Uterus (tissue), 4 donors: ENCODE data around the gene MEAK7. TPM values are rescaled to one million over a fixed set of nuclear protein-coding genes. Genes with fewer than 3 reads are reported as not detected.

Source experiments
- DNase-seq, 2 donors: peaks; one replicate each; pipeline ENCODE4 v3.0.0-alpha.2; 2019 to 2020
- H3K27ac ChIP-seq, 2 donors: fragments of 200-600 bp; sonication (generic); 1 replicate in 1 of 2; 2 replicates in 1 of 2; pipeline ENCODE4 v1.5.1; 2016 to 2018
- H3K27me3 ChIP-seq, 2 donors: fragments of 200-600 bp; sonication (generic); one replicate each; pipeline ENCODE4 v1.5.1; 2018 to 2019; ENCODE audit warnings: control low read depth in 1 of 2
- H3K36me3 ChIP-seq, 2 donors: fragments of 200-600 bp; sonication (generic); one replicate each; pipeline ENCODE4 v1.5.1; 2019; ENCODE audit warnings: control low read depth in 1 of 2
- H3K4me1 ChIP-seq, 2 donors: fragments of 200-600 bp; sonication (generic); one replicate each; pipeline ENCODE4 v1.5.1; 2018 to 2019; ENCODE audit warnings: control low read depth in 1 of 2
- H3K4me3 ChIP-seq, 2 donors: fragments of 200-600 bp; sonication (generic); 1 replicate in 1 of 2; 2 replicates in 1 of 2; pipeline ENCODE4 v1.5.1; 2018 to 2019; ENCODE audit warnings: mild to moderate bottlenecking in 1 of 2
- H3K9me3 ChIP-seq, 2 donors: fragments of 200-600 bp; sonication (generic); one replicate each; pipeline ENCODE4 v1.5.1; 2019; ENCODE audit warnings: control low read depth in 1 of 2
- CTCF ChIP-seq, 4 experiments: fragments of 200-600 bp in 2 of 4; fragments of 450-650 bp in 2 of 4; sonication (generic) in 2 of 4; IDR thresholded peaks; one replicate each; pipeline ENCODE4 v1.5.1; 2016 to 2019; ENCODE audit warnings: antibody characterized with exemption in 4 of 4, mild to moderate bottlenecking in 2 of 4, moderate library complexity in 1 of 4
- POLR2A ChIP-seq, 2 donors: fragments of 450-650 bp; IDR thresholded peaks; one replicate each; pipeline ENCODE4 v1.6.1; 2016; ENCODE audit warnings: antibody characterized with exemption in 2 of 2, mild to moderate bottlenecking in 1 of 2, moderate library complexity in 1 of 2
- intact Hi-C: fragments of 100-400 bp; cut with DNase I; formaldehyde crosslinking; loops from one replicate; pipeline ENCODE4 v1.15.1; 2023; ENCODE audit warnings: low total_unique reads
- total RNA-seq, 4 donors: library from RNA; depleted of rRNA in 3 of 4; stranded (reverse); fragments of >200 nt in 3 of 4; gene quantifications; one replicate each; pipeline versions ENCODE4 v1.1.0 to v1.2.4, GENCODE V29; 2014 to 2023
- donor health status: DM: yes; HTN: yes; CAD: no.

The MEAK7 gene
- total RNA-seq, 4 donors from 2014 or later, result 11.3 to 26.8 (median 21.4) TPM

- peaks cover 0 to 4% of the 10 kb centered on the region in 2 donors for H3K36me3 ChIP-seq
- no peak overlapping the region for H3K4me3 ChIP-seq
- intact Hi-C loops, result no loop called here
- H3K9me3 ChIP-seq, result peaks cover 0 to 7% of the 10 kb centered on the region in 2 donors
- no peak for TF ChIP-seq POLR2A (IDR thresholded peaks at IDR 0.05)
- no peak for TF ChIP-seq CTCF (IDR thresholded peaks at IDR 0.05)
- H3K27me3 ChIP-seq, result no peaks in the 10 kb centered on the region
- peak in 1 of 2 donors; percentile 3 for DNase-seq
- H3K27ac ChIP-seq, result no peak overlapping the region
- H3K4me1 ChIP-seq, result no peaks in the 10 kb centered on the region
Measured at GRCh38 chr16:84465154-84465553, 39.3 kb downstream of the MEAK7 start.

- Histone ChIP-seq H3K27ac (no peak overlapping the region), H3K4me3 (no peak overlapping the region), H3K9me3 (peaks cover 0 to 7% of the 10 kb centered on the region in 2 donors), H3K27me3 (no peaks in the 10 kb centered on the region), H3K36me3 (peaks cover 0 to 4% of the 10 kb centered on the region in 2 donors), H3K4me1 (no peaks in the 10 kb centered on the region)
- TF ChIP-seq CTCF (IDR thresholded peaks at IDR 0.05) (no peak), POLR2A (IDR thresholded peaks at IDR 0.05) (no peak)
- no peak for DNase-seq
- intact Hi-C loops, result no loop called here
Measured at GRCh38 chr16:84464116-84464515, 40.3 kb downstream of the MEAK7 start.

GRCh38 chr16:84463221-84463620, 41.2 kb downstream of the MEAK7 start:
- intact Hi-C loops, result no loop called here
- Histone ChIP-seq H3K27ac (no peak overlapping the region), H3K4me3 (no peak overlapping the region), H3K27me3 (no peaks in the 10 kb centered on the region), H3K36me3 (peaks cover 0 to 4% of the 10 kb centered on the region in 2 donors), H3K9me3 (peaks cover 0 to 7% of the 10 kb centered on the region in 2 donors), H3K4me1 (no peaks in the 10 kb centered on the region)
- TF ChIP-seq POLR2A (IDR thresholded peaks at IDR 0.05) (no peak), CTCF (IDR thresholded peaks at IDR 0.05) (no peak)
- peak in 1 of 2 donors; percentile 3 for DNase-seq

- no peak for TF ChIP-seq POLR2A (IDR thresholded peaks at IDR 0.05)
- no peak for TF ChIP-seq CTCF (IDR thresholded peaks at IDR 0.05)
- H3K27me3 ChIP-seq, result no peaks in the 10 kb centered on the region
- intact Hi-C loops, result no loop called here
- no peaks in the 10 kb centered on the region for H3K4me1 ChIP-seq
- H3K4me3 ChIP-seq, result no peak overlapping the region
- peak in 1 of 2 donors; percentile 4 for DNase-seq
- peaks cover 0 to 4% of the 10 kb centered on the region in 2 donors for H3K36me3 ChIP-seq
- peaks cover 0 to 7% of the 10 kb centered on the region in 2 donors for H3K9me3 ChIP-seq
- H3K27ac ChIP-seq, result no peak overlapping the region
Measured at GRCh38 chr16:84462296-84463210, 41.9 kb downstream of the MEAK7 start.
